GM12873 (cell line): ENCODE data around the gene MICA.

Source experiments
- TF ChIP-seq, protein P1 (sequence below): IDR thresholded peaks from 2 replicates; pipeline ENCODE4 v1.5.1; 2012; ENCODE audit warnings: low read depth, mild to moderate bottlenecking, moderate library complexity, low read length, control low read depth; ENCODE audit not compliant: insufficient read depth; ENCODE audit errors: missing control alignments

MICA gene

DNA sequence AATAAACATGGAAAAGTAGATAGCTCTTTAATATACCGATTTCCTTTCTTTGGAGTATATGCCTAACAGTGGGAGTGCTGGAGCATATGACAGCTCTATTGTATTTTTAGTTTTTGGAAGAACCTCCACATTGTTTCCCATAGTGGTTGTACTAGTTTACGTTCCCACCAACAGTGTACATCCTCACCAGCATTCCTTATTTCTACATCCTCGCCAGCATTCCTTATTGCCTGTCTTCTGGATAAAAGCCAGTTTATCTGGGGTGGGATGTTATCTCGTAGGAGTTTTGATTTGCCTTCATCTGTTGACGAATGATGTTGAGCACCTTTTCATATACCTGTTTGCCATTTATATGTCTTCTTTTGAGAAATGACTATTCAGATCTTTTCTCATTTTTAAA is 2.6 kb downstream of the MICA start:
- TF ChIP-seq, protein P1, sequence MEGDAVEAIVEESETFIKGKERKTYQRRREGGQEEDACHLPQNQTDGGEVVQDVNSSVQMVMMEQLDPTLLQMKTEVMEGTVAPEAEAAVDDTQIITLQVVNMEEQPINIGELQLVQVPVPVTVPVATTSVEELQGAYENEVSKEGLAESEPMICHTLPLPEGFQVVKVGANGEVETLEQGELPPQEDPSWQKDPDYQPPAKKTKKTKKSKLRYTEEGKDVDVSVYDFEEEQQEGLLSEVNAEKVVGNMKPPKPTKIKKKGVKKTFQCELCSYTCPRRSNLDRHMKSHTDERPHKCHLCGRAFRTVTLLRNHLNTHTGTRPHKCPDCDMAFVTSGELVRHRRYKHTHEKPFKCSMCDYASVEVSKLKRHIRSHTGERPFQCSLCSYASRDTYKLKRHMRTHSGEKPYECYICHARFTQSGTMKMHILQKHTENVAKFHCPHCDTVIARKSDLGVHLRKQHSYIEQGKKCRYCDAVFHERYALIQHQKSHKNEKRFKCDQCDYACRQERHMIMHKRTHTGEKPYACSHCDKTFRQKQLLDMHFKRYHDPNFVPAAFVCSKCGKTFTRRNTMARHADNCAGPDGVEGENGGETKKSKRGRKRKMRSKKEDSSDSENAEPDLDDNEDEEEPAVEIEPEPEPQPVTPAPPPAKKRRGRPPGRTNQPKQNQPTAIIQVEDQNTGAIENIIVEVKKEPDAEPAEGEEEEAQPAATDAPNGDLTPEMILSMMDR, result no peak

DNA sequence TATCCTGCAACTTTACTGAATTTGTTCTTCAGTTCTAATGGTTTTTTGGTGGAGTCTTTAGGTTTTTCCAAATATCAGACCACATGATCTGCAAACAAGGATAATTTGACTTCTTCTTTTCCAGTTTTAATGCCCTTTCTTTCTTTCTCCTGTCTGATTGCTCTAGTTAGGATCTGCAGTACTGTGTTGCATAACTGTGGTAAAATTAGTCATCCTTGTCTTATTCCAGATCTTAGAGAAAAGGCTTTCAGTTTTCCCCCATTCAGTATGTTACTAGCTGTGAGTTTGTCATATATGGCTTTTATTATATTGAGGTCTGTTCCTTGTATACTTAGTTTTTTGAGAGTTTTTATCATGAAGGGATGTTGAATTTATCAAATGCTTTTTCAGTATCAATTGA is 4.3 kb downstream of the MICA start:
- TF ChIP-seq, protein P1, result no peak

DNA sequence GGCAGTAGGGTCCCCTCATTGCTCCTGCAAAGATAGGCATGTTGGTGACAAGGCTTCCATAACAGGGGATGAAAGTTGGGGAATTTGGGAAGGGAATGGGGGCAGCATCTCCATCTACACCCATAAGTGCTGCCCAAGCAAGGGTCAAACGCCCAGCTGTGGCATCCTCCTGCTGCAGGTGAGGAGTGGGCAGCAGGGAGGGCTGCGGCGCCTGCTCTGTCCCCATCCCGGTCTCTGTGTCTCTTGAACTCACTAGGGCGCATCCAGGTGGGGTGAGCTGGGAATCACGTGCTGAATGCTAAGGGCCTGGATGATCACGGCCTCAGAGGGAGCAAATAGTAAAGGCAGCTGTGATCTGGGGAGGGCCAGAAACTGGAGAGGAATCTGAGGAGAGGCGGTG is 9.1 kb downstream of the MICA start:
- TF ChIP-seq, protein P1, result no peak

DNA sequence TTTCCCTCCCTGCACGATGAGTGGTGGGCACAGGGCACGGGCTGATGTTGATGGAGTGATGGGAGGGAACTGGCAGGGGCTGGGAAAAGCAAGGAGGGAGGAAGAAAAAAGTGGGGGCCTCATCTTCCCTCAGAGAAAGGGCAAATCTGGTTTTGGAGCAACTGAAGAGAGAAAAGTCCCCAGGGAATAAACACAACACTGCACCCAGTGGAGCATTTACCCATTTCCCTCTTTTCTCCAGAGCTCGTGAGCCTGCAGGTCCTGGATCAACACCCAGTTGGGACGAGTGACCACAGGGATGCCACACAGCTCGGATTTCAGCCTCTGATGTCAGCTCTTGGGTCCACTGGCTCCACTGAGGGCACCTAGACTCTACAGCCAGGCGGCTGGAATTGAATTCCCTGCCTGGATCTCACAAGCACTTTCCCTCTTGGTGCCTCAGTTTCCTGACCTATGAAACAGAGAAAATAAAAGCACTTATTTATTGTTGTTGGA is 11.4 kb downstream of the MICA start:
- TF ChIP-seq, protein P1, result no peak

DNA sequence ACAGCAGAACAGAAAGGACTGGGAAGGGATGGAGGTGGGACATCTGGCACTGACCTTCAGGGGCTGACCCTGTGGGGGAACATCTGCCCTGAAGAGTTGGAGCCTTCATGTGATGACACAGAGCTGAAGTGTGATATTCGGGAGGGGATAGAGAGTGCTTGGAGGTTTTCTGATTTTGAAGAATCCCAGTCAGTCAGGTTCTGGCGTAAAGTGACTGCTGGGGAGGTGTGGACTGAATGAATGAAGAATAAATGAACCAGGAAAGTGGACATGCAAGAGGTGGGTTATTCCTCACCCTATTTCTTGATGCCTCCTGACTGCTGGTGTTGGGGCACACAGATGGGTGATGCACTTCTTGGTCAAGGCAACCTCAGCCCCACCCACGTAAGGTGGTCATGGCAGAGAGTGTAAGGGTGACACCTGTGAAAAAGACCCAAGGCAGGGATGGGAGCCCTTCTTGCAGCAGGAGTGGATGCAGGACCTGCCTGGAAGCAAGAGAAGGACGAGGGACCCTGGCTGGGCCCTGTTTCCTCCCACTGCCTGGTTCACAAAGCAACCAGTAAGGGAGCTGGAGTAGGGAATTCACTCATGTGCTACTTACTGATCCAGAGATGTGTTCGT is 13.1 kb downstream of the MICA start:
- TF ChIP-seq, protein P1, result no peak

DNA sequence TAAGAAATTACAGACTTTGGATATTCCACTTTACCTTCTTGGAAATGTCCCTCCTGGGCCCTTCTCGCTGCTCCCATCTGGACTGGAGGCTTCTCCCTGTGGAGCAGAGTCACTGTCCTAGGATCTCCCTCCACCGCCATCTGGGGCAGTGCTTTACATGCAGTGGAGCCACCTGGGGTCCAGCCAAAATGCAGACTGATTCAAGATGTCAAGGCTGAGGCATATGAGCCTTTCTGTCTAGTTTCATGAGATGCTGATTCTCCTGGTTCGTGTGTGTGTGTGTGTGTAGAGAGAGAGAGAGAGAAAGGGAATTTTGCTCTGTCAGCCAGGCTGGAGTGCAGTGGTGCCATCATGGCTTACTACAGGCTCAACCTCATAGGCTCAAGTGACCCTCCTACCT is 14.9 kb downstream of the MICA start:
- TF ChIP-seq, protein P1, result no peak

DNA sequence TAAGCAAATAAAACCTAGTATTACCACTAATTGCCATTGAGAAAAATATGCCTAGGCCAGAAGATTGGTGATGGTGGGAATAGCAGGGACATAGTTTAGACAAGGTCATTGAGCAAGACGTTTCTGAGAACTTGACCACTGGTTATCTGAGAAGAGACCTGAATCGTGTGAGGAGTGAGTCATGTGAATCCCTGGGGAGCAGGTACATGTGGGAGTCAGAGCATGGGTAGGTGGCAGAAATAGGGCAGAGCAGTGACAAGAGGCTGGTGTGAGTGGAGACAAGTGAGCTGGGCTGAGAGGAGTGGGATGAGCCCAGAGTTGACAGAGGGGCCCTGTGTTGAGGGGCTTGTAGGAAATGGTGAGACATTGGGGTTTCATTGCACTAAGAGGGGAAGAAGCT is 16.4 kb downstream of the MICA start:
- TF ChIP-seq, protein P1, result no peak

DNA sequence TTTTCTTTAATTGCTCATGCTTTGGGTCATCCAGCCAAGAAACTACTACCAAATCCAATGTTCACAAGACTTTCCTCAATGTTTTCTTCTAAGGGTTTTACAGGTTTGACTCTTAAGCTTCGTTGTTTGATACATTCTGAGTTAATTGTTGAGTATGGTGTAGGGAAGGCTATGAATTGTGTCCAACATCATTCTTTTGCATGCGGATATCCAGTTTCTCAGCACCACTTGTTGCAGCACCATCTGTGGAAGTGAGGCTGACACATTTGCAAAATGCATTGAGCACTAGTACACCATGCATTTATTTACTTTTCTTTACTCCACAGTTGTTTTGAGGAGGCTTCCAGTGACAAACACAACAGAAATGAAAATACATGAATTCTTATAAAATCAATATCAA is 17.2 kb downstream of the MICA start:
- TF ChIP-seq, protein P1, result no peak
